PFSK-1 (cell line): Measurements from ENCODE around the gene CCR4.

Experiments
- POLR2AphosphoS5 ChIP-seq: IDR thresholded peaks from 2 replicates; pipeline ENCODE4 v1.6.1; 2012; ENCODE audit warnings: low read depth, mild to moderate bottlenecking, control low read depth, low read length, moderate library complexity
- REST ChIP-seq, 2 experiments: IDR thresholded peaks; 2 replicates each; pipeline versions ENCODE4 v1.6.1 to v1.8.0; 2011 to 2012; ENCODE audit warnings: low read depth in 2 of 2, low read length in 2 of 2, control low read depth in 1 of 2, inconsistent platforms in 1 of 2, mild to moderate bottlenecking in 1 of 2, moderate library complexity in 1 of 2; ENCODE audit not compliant: insufficient read depth in 1 of 2
- SIN3A ChIP-seq: IDR thresholded peaks from 2 replicates; pipeline ENCODE4 v1.6.1; 2012; ENCODE audit warnings: mild to moderate bottlenecking, low read length, moderate library complexity, borderline replicate concordance; ENCODE audit not compliant: insufficient read depth
- TAF1 ChIP-seq: IDR thresholded peaks from 2 replicates; pipeline ENCODE4 v1.6.1; 2012; ENCODE audit warnings: low read length, control low read depth, borderline replicate concordance; ENCODE audit not compliant: insufficient read depth

- TF ChIP-seq POLR2AphosphoS5 (no peak), TAF1 (no peak), REST (IDR thresholded peaks at IDR 0.05; ENCODE audit: insufficient read depth in 1 of 2, low read depth in 2 of 2, low read length in 2 of 2) (no peak), SIN3A (no peak)
Observed at GRCh38 chr3:32940726-32941125, 10.7 kb upstream of the CCR4 start.
